Neuronal stem cell (in vitro differentiated cells): ENCODE results near the gene PGGHG.

ENCODE experiments used
- DNase-seq: peaks from one replicate; pipeline ENCODE4 v3.0.0-alpha.2; 2013; ENCODE audit warnings: low spot score
- H2AFZ ChIP-seq: one replicate; pipeline ENCODE4 v1.6.1; 2013; ENCODE audit warnings: mild to moderate bottlenecking, low read length, inconsistent platforms
- H2AK5ac ChIP-seq: 2 replicates; pipeline ENCODE4 v1.6.1; 2013; ENCODE audit warnings: low read depth, mild to moderate bottlenecking, inconsistent platforms, low read length, moderate library complexity, mixed read lengths
- H2BK120ac ChIP-seq: 2 replicates; pipeline ENCODE4 v1.6.1; 2013; ENCODE audit warnings: low read depth, mild to moderate bottlenecking, inconsistent platforms, low read length, moderate library complexity, mixed read lengths
- H2BK12ac ChIP-seq: one replicate; pipeline ENCODE4 v1.6.1; 2013; ENCODE audit warnings: low read length, inconsistent platforms
- H2BK15ac ChIP-seq: 2 replicates; pipeline ENCODE4 v1.6.1; 2013; ENCODE audit warnings: mild to moderate bottlenecking, low read length, inconsistent platforms, mixed read lengths
- H2BK5ac ChIP-seq: one replicate; pipeline ENCODE4 v1.6.1; 2013; ENCODE audit warnings: inconsistent platforms, mild to moderate bottlenecking, low read length, moderate library complexity
- H3K14ac ChIP-seq: one replicate; pipeline ENCODE4 v1.6.1; 2013; ENCODE audit warnings: low read length, inconsistent platforms
- H3K18ac ChIP-seq: 2 replicates; pipeline ENCODE4 v1.6.1; 2013; ENCODE audit warnings: low read length, inconsistent platforms
- H3K23ac ChIP-seq: 2 replicates; pipeline ENCODE4 v1.6.1; 2013; ENCODE audit warnings: low read depth, mild to moderate bottlenecking, mixed read lengths, low read length, inconsistent platforms; ENCODE audit not compliant: poor library complexity
- H3K27ac ChIP-seq: replicated peaks from 3 replicates; pipeline ENCODE4 v1.5.1; 2013; ENCODE audit warnings: low read length, inconsistent platforms
- H3K27me3 ChIP-seq, 3 experiments: 2 replicates each; pipeline ENCODE4 v1.6.1; 2013; ENCODE audit warnings: low read length in 3 of 3, mild to moderate bottlenecking in 2 of 3, inconsistent platforms in 1 of 3, low read depth in 1 of 3, mixed read lengths in 1 of 3, moderate library complexity in 1 of 3; ENCODE audit not compliant: control insufficient read depth in 3 of 3, insufficient read depth in 3 of 3
- H3K36me3 ChIP-seq, 2 donors: replicated peaks in 1 of 2; 2 replicates each; pipeline ENCODE4 v1.6.1; 2013; ENCODE audit warnings: low read length in 2 of 2; ENCODE audit not compliant: control insufficient read depth in 2 of 2, insufficient read depth in 2 of 2
- H3K4ac ChIP-seq: 2 replicates; pipeline ENCODE4 v1.6.1; 2013; ENCODE audit warnings: inconsistent platforms, mild to moderate bottlenecking, low read length, moderate library complexity
- H3K4me1 ChIP-seq, 2 donors: 1 replicate in 1 of 2; 2 replicates in 1 of 2; pipeline ENCODE4 v1.6.1; 2013; ENCODE audit warnings: low read length in 2 of 2, low read depth in 1 of 2; ENCODE audit not compliant: control insufficient read depth in 2 of 2, insufficient read depth in 1 of 2
- H3K4me2 ChIP-seq: one replicate; pipeline ENCODE4 v1.6.1; 2013; ENCODE audit warnings: mild to moderate bottlenecking, low read length, inconsistent platforms; ENCODE audit not compliant: insufficient read depth, poor library complexity, severe bottlenecking
- H3K4me3 ChIP-seq, 2 donors: 2 replicates each; pipeline ENCODE4 v1.5.1; 2013; ENCODE audit warnings: low read length in 2 of 2, mild to moderate bottlenecking in 2 of 2, inconsistent platforms in 1 of 2, moderate library complexity in 1 of 2
- H3K79me1 ChIP-seq: one replicate; pipeline ENCODE4 v1.6.1; 2013; ENCODE audit warnings: low read depth, mild to moderate bottlenecking, inconsistent platforms, low read length, moderate library complexity
- H3K9ac ChIP-seq: one replicate; pipeline ENCODE4 v1.6.1; 2013; ENCODE audit warnings: mild to moderate bottlenecking, low read depth, low read length, inconsistent platforms; ENCODE audit not compliant: poor library complexity
- H3K9me3 ChIP-seq, 2 donors: replicated peaks in 1 of 2; 2 replicates each; pipeline versions ENCODE3 to v1.6.1; 2013; ENCODE audit warnings: low read length in 2 of 2, mild to moderate bottlenecking in 2 of 2, inconsistent platforms in 1 of 2, low read depth in 1 of 2, mixed read lengths in 1 of 2, moderate library complexity in 1 of 2; ENCODE audit not compliant: control insufficient read depth in 2 of 2, insufficient read depth in 1 of 2
- H4K8ac ChIP-seq: one replicate; pipeline ENCODE4 v1.6.1; 2013; ENCODE audit warnings: low read depth, mild to moderate bottlenecking, inconsistent platforms, low read length, moderate library complexity
- H4K91ac ChIP-seq: one replicate; pipeline ENCODE4 v1.6.1; 2013; ENCODE audit warnings: low read length, low read depth, mild to moderate bottlenecking, inconsistent platforms; ENCODE audit not compliant: poor library complexity
- WGBS, 2 donors: extraction: QIAGEN DNeasy Blood & Tissue Kit; methylation state at CpG; one replicate each; pipeline ENCODE4 v1.1.7; 2013; ENCODE audit warnings: missing lambda C conversion rate in 2 of 2, mixed read lengths in 1 of 2; ENCODE audit not compliant: insufficient read length in 2 of 2, insufficient replicate concordance in 1 of 2; ENCODE audit errors: extremely low coverage in 2 of 2; 5-methylcytosine and 5-hydroxymethylcytosine counted together

PGGHG gene

DNA sequence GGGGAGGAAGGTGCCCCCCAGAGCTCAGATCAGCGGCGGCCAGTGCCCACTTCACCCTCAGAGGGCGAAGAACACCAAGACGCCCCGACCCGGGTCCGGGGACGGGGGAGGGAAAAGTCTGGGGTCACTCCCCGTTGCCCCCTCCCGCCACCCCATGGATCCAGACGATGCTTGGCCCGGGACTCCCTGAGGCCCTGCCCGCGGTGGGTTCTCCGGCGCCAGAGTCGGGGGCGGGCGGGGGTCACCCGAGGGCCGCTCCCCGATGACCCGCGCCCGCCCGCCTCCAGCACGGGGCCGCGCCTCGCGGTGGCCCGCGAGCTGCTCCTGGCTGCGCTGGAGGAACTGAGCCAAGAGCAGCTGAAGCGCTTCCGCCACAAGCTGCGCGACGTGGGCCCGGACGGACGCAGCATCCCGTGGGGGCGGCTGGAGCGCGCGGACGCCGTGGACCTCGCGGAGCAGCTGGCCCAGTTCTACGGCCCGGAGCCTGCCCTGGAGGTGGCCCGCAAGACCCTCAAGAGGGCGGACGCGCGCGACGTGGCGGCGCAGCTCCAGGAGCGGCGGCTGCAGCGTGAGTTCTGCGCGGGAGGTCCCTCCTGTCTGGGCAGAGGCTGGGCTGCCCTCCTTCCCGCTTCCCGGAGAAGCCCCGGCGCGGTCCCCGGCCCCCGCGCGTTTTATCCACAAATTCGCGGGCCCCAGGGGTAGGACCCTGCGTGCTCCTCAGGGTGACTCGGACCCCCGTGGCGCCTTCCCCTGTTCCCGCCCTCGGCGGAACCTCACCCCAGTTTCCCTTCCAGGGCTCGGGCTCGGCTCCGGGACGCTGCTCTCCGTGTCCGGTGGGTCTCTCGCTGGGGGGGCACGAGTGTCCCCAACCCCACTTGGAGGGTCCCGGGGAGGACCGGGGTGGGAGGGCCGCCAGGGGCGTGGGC lies 9.6 kb upstream of the PGGHG start:
- Histone ChIP-seq H2BK120ac (peak overlapping the region; percentile 61), H4K8ac (no peak overlapping the region), H3K4me3 (no peak overlapping the region), H3K27me3 (no peaks in the 10 kb centered on the region), H3K79me1 (no peaks in the 10 kb centered on the region), H3K4me1 (peaks cover 6 to 16% of the 10 kb centered on the region in 2 donors), H4K91ac (no peak overlapping the region), H3K36me3 (no peaks in the 10 kb centered on the region), H2AFZ (no peak overlapping the region), H3K9me3 (peaks cover 3 to 4% of the 10 kb centered on the region in 2 donors), H3K14ac (peak overlapping the region; percentile 56), H3K27ac (no peak overlapping the region), H3K18ac (no peak overlapping the region), H3K23ac (no peak overlapping the region), H3K9ac (no peak overlapping the region), H3K4me2 (no peak overlapping the region), H3K4ac (no peak overlapping the region), H2AK5ac (no peak overlapping the region), H2BK15ac (no peak overlapping the region), H2BK12ac (no peak overlapping the region), H2BK5ac (peak overlapping the region; percentile 33)
- WGBS, 2 donors = no CpG with 5 or more reads among the region's 97 CpGs
- no peak for DNase-seq

- H3K4me2 ChIP-seq = no peak overlapping the region
- H2BK12ac ChIP-seq = no peak overlapping the region
- peaks cover 3 to 4% of the 10 kb centered on the region in 2 donors for H3K9me3 ChIP-seq
- H3K14ac ChIP-seq = peak overlapping the region; percentile 56
- H3K4me3 ChIP-seq = peak overlapping the region in 1 of 2 donors; percentile 32
- H2AK5ac ChIP-seq = no peak overlapping the region
- H4K8ac ChIP-seq = no peak overlapping the region
- H3K18ac ChIP-seq = no peak overlapping the region
- peaks cover 6 to 20% of the 10 kb centered on the region in 2 donors for H3K4me1 ChIP-seq
- no peak for DNase-seq
- H3K79me1 ChIP-seq = no peaks in the 10 kb centered on the region
- no peak overlapping the region for H2BK5ac ChIP-seq
- no peak overlapping the region for H3K27ac ChIP-seq
- peak overlapping the region; percentile 61 for H2BK120ac ChIP-seq
- no peak overlapping the region for H3K23ac ChIP-seq
- H3K36me3 ChIP-seq = no peaks in the 10 kb centered on the region
- H2AFZ ChIP-seq = no peak overlapping the region
- H2BK15ac ChIP-seq = no peak overlapping the region
- no peak overlapping the region for H3K9ac ChIP-seq
- H3K27me3 ChIP-seq = no peaks in the 10 kb centered on the region
- no peak overlapping the region for H4K91ac ChIP-seq
- no peak overlapping the region for H3K4ac ChIP-seq
- WGBS, 2 donors = no CpG with 5 or more reads among the region's 85 CpGs
Measured at GRCh38 chr11:279966-280705, 8.8 kb upstream of the PGGHG start.

DNA sequence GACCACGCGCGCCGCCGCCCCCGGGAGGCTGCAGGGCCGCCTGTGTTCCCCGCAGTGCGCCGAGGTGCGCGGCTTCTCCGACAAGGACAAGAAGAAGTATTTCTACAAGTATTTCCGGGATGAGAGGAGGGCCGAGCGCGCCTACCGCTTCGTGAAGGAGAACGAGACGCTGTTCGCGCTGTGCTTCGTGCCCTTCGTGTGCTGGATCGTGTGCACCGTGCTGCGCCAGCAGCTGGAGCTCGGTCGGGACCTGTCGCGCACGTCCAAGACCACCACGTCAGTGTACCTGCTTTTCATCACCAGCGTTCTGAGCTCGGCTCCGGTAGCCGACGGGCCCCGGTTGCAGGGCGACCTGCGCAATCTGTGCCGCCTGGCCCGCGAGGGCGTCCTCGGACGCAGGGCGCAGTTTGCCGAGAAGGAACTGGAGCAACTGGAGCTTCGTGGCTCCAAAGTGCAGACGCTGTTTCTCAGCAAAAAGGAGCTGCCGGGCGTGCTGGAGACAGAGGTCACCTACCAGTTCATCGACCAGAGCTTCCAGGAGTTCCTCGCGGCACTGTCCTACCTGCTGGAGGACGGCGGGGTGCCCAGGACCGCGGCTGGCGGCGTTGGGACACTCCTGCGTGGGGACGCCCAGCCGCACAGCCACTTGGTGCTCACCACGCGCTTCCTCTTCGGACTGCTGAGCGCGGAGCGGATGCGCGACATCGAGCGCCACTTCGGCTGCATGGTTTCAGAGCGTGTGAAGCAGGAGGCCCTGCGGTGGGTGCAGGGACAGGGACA lies 8.0 kb upstream of the PGGHG start:
- no peak overlapping the region for H2BK120ac ChIP-seq
- H3K79me1 ChIP-seq = no peaks in the 10 kb centered on the region
- peak overlapping the region; percentile 24 for H2BK5ac ChIP-seq
- peaks cover 3% of the 10 kb centered on the region in 2 donors for H3K9me3 ChIP-seq
- no peak overlapping the region for H3K23ac ChIP-seq
- H3K14ac ChIP-seq = peak overlapping the region; percentile 97
- peak overlapping the region; percentile 84 for H2BK12ac ChIP-seq
- peak overlapping the region; percentile 87 for H3K18ac ChIP-seq
- H2AK5ac ChIP-seq = peak overlapping the region; percentile 60
- no peak for DNase-seq
- H3K4me3 ChIP-seq = no peak overlapping the region
- peak overlapping the region; percentile 82 for H4K8ac ChIP-seq
- H2AFZ ChIP-seq = no peak overlapping the region
- H3K9ac ChIP-seq = no peak overlapping the region
- H3K4ac ChIP-seq = peak overlapping the region; percentile 76
- H4K91ac ChIP-seq = no peak overlapping the region
- H3K4me1 ChIP-seq = peaks cover 6 to 21% of the 10 kb centered on the region in 2 donors
- H3K27ac ChIP-seq = no peak overlapping the region
- no peak overlapping the region for H2BK15ac ChIP-seq
- H3K4me2 ChIP-seq = no peak overlapping the region
- H3K36me3 ChIP-seq = no peaks in the 10 kb centered on the region
- H3K27me3 ChIP-seq = no peaks in the 10 kb centered on the region
- WGBS, 2 donors = no CpG with 5 or more reads among the region's 79 CpGs
